ENCODE measurements around the gene SIRPA. TPM values are rescaled to one million over a fixed set of nuclear protein-coding genes. Genes with fewer than 3 reads are reported as not detected.

Gene SIRPA
- polyA plus RNA-seq, 1 donor from 2014 or later: 8.0 TPM

- Histone ChIP-seq H3K27me3 (ENCODE audit: insufficient read depth, low read depth, low read length) (no peaks in the 10 kb centered on the region), H3F3A (ENCODE audit: insufficient read depth, low read length, poor library complexity, severe bottlenecking) (no peaks in the 10 kb centered on the region), H3K9me3 (ENCODE audit: low read length) (no peaks in the 10 kb centered on the region), H4K20me1 (ENCODE audit: insufficient read depth) (no peaks in the 10 kb centered on the region), H3K4me3 (ENCODE audit: low read length) (no peak overlapping the region), H3K27ac (ENCODE audit: low read length) (no peak overlapping the region), H2AFZ (ENCODE audit: low read depth, low read length) (no peak overlapping the region), H3K9me2 (ENCODE audit: insufficient read depth, low read length) (no peaks in the 10 kb centered on the region), H3K79me2 (replicated peaks; ENCODE audit: insufficient read depth, low read length) (no peaks in the 10 kb centered on the region), H3K36me3 (ENCODE audit: insufficient read depth, low read length) (no peaks in the 10 kb centered on the region), H3K4me2 (ENCODE audit: low read length) (no peak overlapping the region), H3K9ac (ENCODE audit: low read length) (no peak overlapping the region)
- no peak for TF ChIP-seq EP300 (conservative IDR thresholded peaks at IDR 0.05; ENCODE audit: poor library complexity, severe bottlenecking)
- TF ChIP-seq TAF1 (IDR thresholded peaks at IDR 0.05; ENCODE audit: low read depth): no peak
- TF ChIP-seq POLR2AphosphoS5 (IDR thresholded peaks at IDR 0.05): no peak
- TF ChIP-seq RAD21 (conservative IDR thresholded peaks at IDR 0.05): no peak
- TF ChIP-seq, protein P1, sequence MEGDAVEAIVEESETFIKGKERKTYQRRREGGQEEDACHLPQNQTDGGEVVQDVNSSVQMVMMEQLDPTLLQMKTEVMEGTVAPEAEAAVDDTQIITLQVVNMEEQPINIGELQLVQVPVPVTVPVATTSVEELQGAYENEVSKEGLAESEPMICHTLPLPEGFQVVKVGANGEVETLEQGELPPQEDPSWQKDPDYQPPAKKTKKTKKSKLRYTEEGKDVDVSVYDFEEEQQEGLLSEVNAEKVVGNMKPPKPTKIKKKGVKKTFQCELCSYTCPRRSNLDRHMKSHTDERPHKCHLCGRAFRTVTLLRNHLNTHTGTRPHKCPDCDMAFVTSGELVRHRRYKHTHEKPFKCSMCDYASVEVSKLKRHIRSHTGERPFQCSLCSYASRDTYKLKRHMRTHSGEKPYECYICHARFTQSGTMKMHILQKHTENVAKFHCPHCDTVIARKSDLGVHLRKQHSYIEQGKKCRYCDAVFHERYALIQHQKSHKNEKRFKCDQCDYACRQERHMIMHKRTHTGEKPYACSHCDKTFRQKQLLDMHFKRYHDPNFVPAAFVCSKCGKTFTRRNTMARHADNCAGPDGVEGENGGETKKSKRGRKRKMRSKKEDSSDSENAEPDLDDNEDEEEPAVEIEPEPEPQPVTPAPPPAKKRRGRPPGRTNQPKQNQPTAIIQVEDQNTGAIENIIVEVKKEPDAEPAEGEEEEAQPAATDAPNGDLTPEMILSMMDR (IDR thresholded peaks at IDR 0.05; ENCODE audit: poor library complexity, severe bottlenecking): no peak
- no peak for TF ChIP-seq SMC3 (conservative IDR thresholded peaks at IDR 0.05; ENCODE audit: poor library complexity)
- no peak for TF ChIP-seq EZH2 (IDR thresholded peaks at IDR 0.05; ENCODE audit: borderline replicate concordance, insufficient read depth, low read length, poor library complexity, severe bottlenecking)
- TF ChIP-seq REST (IDR thresholded peaks at IDR 0.05; ENCODE audit: borderline replicate concordance): no peak
- TF ChIP-seq MXI1 (conservative IDR thresholded peaks at IDR 0.05; ENCODE audit: poor library complexity, severe bottlenecking): no peak
Measured at GRCh38 chr20:1938464-1939269, 43.5 kb downstream of the SIRPA start.

- H3K9me2 ChIP-seq (ENCODE audit: insufficient read depth, low read length): no peaks in the 10 kb centered on the region
- H3K27me3 ChIP-seq (ENCODE audit: insufficient read depth, low read depth, low read length): no peaks in the 10 kb centered on the region
- no peaks in the 10 kb centered on the region for H4K20me1 ChIP-seq (ENCODE audit: insufficient read depth)
- H3K4me2 ChIP-seq (ENCODE audit: low read length): no peak overlapping the region
- H3K79me2 ChIP-seq (replicated peaks; ENCODE audit: insufficient read depth, low read length): no peaks in the 10 kb centered on the region
- H3K9ac ChIP-seq (ENCODE audit: low read length): no peak overlapping the region
- H3K9me3 ChIP-seq (ENCODE audit: low read length): no peaks in the 10 kb centered on the region
- no peak overlapping the region for H3K4me3 ChIP-seq (ENCODE audit: low read length)
- no peak for TF ChIP-seq REST (IDR thresholded peaks at IDR 0.05; ENCODE audit: borderline replicate concordance)
- TF ChIP-seq EZH2 (IDR thresholded peaks at IDR 0.05; ENCODE audit: borderline replicate concordance, insufficient read depth, low read length, poor library complexity, severe bottlenecking): no peak
- no peak for TF ChIP-seq RAD21 (conservative IDR thresholded peaks at IDR 0.05)
- no peak for TF ChIP-seq POLR2AphosphoS5 (IDR thresholded peaks at IDR 0.05)
- TF ChIP-seq MXI1 (conservative IDR thresholded peaks at IDR 0.05; ENCODE audit: poor library complexity, severe bottlenecking): no peak
- TF ChIP-seq TAF1 (IDR thresholded peaks at IDR 0.05; ENCODE audit: low read depth): no peak
- TF ChIP-seq EP300 (conservative IDR thresholded peaks at IDR 0.05; ENCODE audit: poor library complexity, severe bottlenecking): no peak
- no peak for TF ChIP-seq SMC3 (conservative IDR thresholded peaks at IDR 0.05; ENCODE audit: poor library complexity)
- TF ChIP-seq, protein P1 (IDR thresholded peaks at IDR 0.05; ENCODE audit: poor library complexity, severe bottlenecking): no peak
- no peak overlapping the region for H2AFZ ChIP-seq (ENCODE audit: low read depth, low read length)
- H3K27ac ChIP-seq (ENCODE audit: low read length): no peak overlapping the region
- no peaks in the 10 kb centered on the region for H3F3A ChIP-seq (ENCODE audit: insufficient read depth, low read length, poor library complexity, severe bottlenecking)
- H3K36me3 ChIP-seq (ENCODE audit: insufficient read depth, low read length): no peaks in the 10 kb centered on the region
Measured at GRCh38 chr20:1939270-1939595, 44.0 kb downstream of the SIRPA start.

All from neural cell (in vitro differentiated cells).